T1000 (cell line): ENCODE results near the gene PHF24.
"Not testable (repeated sequence)": the region's sequence is repeated elsewhere in the genome, so short reads cannot be mapped to it uniquely, and the experiment has no call there.

Source experiments
- DNase-seq: peaks from one replicate; lab custom pipeline; 2025; ENCODE audit warnings: mixed read lengths; lab: John Stamatoyannopoulos, UW

Gene PHF24

DNA sequence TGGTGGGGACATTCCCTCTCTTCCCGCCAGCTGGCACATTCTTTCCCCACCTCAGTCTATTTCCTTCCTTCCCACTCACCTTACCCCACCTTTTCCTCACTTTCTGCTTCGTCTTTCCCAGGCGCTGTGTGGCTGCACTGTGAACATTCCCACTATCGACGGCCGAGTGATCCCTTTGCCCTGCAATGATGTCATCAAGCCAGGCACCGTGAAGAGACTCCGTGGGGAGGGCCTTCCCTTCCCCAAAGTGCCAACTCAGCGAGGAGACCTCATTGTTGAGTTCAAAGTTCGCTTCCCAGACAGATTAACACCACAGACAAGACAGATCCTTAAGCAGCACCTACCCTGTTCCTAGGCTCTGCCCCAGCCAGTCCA, 38.8 kb downstream of the PHF24 start:
- no peak for DNase-seq

- no peak for DNase-seq
Observed at GRCh38 chr9:34997379-34997781, 39.3 kb downstream of the PHF24 start.

DNA sequence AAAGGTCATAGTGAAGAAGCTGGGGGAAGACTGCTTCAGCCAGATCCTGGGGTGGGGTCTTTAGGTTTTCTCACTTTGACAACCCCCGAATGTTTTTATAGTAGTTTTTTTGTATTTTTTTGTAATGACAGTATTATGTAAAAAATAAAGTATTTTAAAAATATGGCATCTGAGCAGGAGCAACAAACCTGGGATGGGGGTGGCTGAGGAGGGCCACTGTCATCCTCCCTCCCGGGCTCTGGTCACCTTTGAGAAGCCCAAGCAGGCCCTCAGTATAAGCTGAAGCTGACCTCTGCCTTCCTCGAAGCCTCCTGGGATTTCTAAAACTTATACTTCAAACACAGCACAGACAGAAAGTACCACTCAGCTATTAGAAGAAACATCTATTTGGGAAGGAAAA, 40.2 kb downstream of the PHF24 start:
- no peak for DNase-seq

DNA sequence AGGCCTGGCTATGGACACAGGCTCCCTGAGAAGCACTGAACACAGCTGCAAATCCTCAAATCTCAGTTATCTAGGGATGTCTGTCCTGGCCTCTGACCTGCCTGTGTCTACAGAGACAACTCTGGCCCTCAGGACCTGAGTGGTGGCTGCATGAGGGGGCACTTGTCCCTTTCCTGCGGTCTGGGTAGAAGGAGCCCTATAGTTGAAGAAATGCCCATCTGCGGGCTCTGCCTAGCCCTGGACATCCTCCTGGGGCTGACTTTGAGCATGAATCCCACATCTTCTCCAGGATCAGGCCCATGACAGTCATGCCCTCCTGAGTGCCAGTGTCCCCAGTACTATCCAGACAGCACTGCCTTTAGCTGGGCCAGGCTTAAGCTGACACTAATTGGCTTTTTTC, 41.5 kb downstream of the PHF24 start:
- no peak for DNase-seq

GRCh38 chr9:35000535-35001284, 42.6 kb downstream of the PHF24 start:
- no peak for DNase-seq

- DNase-seq, result no peak
Observed at GRCh38 chr9:35001285-35001677, 43.2 kb downstream of the PHF24 start.

GRCh38 chr9:35001803-35002502, 43.9 kb downstream of the PHF24 start:
- no peak for DNase-seq

DNA sequence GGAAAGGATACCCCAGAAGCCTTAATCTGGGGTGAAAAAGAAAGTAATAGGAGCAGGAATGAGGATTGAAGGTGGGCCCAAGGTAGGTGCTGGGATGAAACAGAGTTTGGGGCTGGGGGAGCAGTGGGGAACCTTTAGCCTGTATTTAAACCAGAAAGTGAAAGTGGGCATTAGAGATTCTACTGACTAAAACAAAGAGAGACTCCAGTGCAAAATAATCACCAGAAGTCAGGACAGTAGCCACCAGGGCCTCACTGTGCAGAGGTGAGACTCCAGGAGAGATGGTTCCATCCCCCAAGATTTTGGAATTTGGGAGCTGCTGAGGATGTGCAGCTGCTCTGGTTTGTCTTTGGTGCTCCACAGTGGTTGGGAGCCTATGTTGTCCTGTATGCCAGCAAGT, 44.5 kb downstream of the PHF24 start:
- no peak for DNase-seq

DNA sequence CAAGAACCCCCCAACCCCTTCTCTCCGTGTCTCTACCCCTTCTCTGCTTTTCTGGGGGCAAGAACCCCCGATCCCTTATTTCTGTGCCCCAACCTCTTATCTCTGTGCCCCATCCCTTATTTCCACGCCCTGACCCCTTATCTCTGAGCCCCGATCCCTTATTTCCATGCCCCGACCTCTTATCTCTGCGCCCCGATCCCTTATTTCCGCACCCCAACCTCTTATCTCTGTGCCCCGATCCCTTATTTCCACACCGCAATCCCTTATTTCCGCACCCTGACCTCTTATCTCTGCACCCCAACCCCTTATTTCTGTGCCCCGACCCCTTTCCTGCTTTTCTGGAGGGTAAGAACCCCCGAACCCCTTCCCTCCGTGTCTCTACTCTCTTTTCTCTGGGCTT, 46.2 kb downstream of the PHF24 start:
- not testable (repeated sequence) for DNase-seq

- DNase-seq, result no peak
Observed at GRCh38 chr9:35010351-35010958, 52.4 kb downstream of the PHF24 start.

GRCh38 chr9:35014517-35014916, 56.4 kb downstream of the PHF24 start:
- no peak for DNase-seq

DNA sequence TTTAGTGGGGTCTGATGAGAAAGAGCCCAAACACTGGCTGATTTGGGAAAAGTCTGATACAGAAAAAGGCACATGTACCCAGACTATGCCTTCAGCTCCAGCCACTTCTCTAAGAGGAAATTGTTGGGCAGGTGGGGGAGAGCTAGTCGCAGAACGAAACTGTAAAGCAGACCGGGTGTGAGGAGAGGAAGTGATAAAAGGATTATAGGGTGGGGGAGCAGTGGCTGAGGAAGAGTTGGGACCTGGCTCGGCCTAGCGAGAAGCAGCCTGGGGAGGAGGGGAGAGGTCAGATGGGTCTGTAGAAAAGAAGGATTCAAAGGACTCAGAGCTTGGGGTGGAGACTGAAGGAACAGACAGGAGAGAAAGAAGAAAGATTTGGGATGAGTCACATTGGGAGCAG, 65.4 kb downstream of the PHF24 start:
- not testable (repeated sequence) for DNase-seq

DNA sequence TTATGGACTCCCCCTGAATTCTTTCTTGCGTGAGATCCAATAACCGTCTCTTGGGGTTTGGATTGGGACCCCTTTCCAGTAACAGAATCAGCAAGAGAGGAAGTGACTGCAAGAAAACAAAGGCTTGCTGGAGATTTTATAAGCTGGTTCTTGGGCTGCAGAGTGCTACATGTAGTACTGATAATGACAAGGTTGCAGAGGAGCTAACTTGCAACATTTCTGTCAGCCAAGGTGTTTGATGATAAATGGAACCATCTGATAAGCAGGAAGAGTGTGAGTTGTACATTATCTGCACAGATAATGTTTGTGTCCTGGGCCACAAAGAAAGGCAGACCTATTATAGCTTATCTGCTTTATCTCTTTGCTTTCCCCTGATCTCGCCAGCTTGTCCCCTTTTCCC, 68.6 kb downstream of the PHF24 start:
- no peak for DNase-seq

DNA sequence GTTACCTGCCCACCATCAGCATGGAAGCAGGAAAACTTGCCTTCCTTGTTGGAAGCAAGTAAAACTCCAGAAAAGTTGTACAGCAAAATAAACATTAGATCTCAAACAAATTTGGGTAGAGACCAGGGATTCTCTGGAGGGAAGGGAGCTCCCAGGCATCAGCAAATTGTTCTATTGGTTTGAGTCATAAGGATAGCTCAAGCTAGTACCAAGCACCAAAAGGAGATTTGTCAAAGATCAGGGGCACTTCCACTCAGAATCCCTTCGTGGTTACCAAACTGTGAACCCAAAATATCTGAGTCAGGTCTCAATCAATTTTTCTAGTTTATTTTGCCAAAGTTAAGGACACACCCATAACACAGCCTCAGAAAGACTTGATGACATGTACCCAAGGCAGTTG, 69.3 kb downstream of the PHF24 start:
- no peak for DNase-seq

DNA sequence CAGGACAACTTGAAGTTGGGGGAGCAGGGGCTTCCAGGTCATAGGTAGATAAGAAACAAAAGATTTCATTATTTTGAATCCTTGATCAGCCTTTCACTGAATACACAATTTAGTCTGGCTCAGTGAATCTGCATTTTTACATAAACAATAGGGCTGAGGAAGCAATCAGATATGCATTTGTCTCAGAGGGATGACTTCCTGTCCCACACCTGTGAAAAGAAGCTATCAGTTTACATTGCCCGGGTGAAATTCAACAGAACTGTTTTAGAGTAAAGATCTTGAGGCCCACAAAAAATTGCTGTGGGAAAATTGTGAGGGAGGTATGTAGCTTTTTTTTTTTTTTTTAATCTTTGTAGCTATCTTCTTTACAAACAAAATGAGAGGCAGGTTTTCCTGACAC, 69.8 kb downstream of the PHF24 start:
- no peak for DNase-seq

DNA sequence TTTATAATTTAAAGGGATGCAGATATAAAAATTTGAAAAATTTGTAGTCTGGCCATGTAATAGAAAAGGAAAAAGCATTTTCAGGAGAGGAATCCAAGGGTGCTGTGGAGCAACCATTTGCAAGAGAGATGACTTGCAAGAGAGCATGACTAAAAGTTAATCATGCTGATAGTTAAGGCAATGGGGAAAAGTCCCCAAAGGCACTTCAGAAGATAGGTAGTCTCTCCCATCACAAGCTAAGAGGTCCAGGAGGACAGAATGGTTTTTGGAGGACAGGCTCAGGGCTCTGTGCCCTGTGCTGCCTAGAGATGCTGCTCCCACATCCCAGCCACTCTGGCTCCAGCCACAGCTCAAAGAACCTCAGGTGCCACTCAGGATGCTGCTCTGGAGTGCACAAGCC, 70.3 kb downstream of the PHF24 start:
- DNase-seq, result no peak

GRCh38 chr9:35029241-35029640, 71.2 kb downstream of the PHF24 start:
- no peak for DNase-seq

DNA sequence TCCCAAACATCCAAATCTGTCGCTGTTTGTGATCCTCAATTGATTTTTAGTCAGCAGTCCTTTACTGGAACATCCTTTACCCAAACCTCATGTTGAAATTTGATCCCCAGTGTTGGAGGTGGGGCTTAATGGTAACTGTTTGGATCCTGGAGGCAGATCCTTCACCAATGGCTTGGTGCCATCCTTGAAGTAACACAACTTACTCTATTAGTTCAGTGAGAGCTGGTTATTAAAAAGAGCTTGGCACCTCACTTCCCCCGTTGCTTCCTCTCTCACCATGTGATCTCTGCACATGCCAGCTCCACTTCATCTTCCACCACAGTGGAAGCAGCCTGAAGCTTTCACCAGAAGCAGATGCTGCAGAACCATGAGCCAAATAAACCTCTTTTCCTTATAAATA, 71.8 kb downstream of the PHF24 start:
- DNase-seq, result no peak
